Stimulated activated CD4-positive, alpha-beta T cell treated with anti-CD3 and anti-CD28 coated beads, Interleukin-15, amount 100 ng/mL, for 24 hours (primary cell): ENCODE results near the gene ARL8A.

Source experiments
- DNase-seq: peaks from one replicate; pipeline ENCODE4 v3.0.0-alpha.2; 2020

ARL8A gene

GRCh38 chr1:202107801-202108731, 36.5 kb downstream of the ARL8A start:
- DNase-seq, result no peak

GRCh38 chr1:202107321-202107761, 37.2 kb downstream of the ARL8A start:
- no peak for DNase-seq

GRCh38 chr1:202106340-202107254, 37.9 kb downstream of the ARL8A start:
- no peak for DNase-seq

GRCh38 chr1:202105571-202106339, 38.8 kb downstream of the ARL8A start:
- no peak for DNase-seq

- no peak for DNase-seq
Observed at GRCh38 chr1:202104073-202104472, 40.5 kb downstream of the ARL8A start.

- no peak for DNase-seq
Observed at GRCh38 chr1:202101184-202101583, 43.4 kb downstream of the ARL8A start.

- no peak for DNase-seq
Observed at GRCh38 chr1:202093858-202094257, 50.7 kb downstream of the ARL8A start.

GRCh38 chr1:202090994-202091393, 53.5 kb downstream of the ARL8A start:
- DNase-seq, result no peak

GRCh38 chr1:202088206-202088605, 56.3 kb downstream of the ARL8A start:
- DNase-seq, result no peak

- no peak for DNase-seq
Observed at GRCh38 chr1:202086579-202087350, 57.8 kb downstream of the ARL8A start.

GRCh38 chr1:202085682-202086373, 58.7 kb downstream of the ARL8A start:
- DNase-seq, result no peak

GRCh38 chr1:202084791-202085681, 59.5 kb downstream of the ARL8A start:
- no peak for DNase-seq
